Lower leg skin (tissue), 3 donors: Measurements from ENCODE around the gene CDH15.

Experiments
- CTCF ChIP-seq, 3 donors: fragments of 450-650 bp; IDR thresholded peaks; one replicate each; pipeline ENCODE4 v1.5.1; 2016; ENCODE audit warnings: antibody characterized with exemption in 3 of 3, mild to moderate bottlenecking in 3 of 3, moderate library complexity in 2 of 3
- POLR2A ChIP-seq, 2 donors: fragments of 450-650 bp; IDR thresholded peaks; one replicate each; pipeline ENCODE4 v1.6.1; 2016 to 2017; ENCODE audit warnings: antibody characterized with exemption in 2 of 2, mild to moderate bottlenecking in 1 of 2, moderate library complexity in 1 of 2

GRCh38 chr16:89142474-89143195 is 28.9 kb upstream of the CDH15 start:
- TF ChIP-seq CTCF (IDR thresholded peaks at IDR 0.05): no peak
- TF ChIP-seq POLR2A (IDR thresholded peaks at IDR 0.05): no peak
